IPS-18a (cell line): ENCODE measurements around the gene LRRC8E.
"Not testable (repeated sequence)": the region's sequence is repeated elsewhere in the genome, so short reads cannot be mapped to it uniquely, and the experiment has no call there.

Source experiments
- H3K27ac ChIP-seq: one replicate; pipeline ENCODE4 v1.5.1; 2013; ENCODE audit warnings: low read length
- H3K27me3 ChIP-seq: one replicate; pipeline ENCODE4 v1.6.1; 2013; ENCODE audit warnings: mild to moderate bottlenecking, low read length; ENCODE audit not compliant: control insufficient read depth, insufficient read depth
- H3K36me3 ChIP-seq: one replicate; pipeline ENCODE4 v1.6.1; 2013; ENCODE audit warnings: low read depth, low read length; ENCODE audit not compliant: control insufficient read depth
- H3K4me1 ChIP-seq: one replicate; pipeline ENCODE4 v1.6.1; 2013; ENCODE audit warnings: low read depth, low read length; ENCODE audit not compliant: control insufficient read depth
- H3K4me3 ChIP-seq: one replicate; pipeline ENCODE4 v1.5.1; 2013; ENCODE audit warnings: low read length
- H3K9ac ChIP-seq: one replicate; pipeline ENCODE4 v1.6.1; 2013; ENCODE audit warnings: mild to moderate bottlenecking, low read length, moderate library complexity
- H3K9me3 ChIP-seq: one replicate; pipeline ENCODE4 v1.6.1; 2013; ENCODE audit warnings: low read depth, low read length; ENCODE audit not compliant: control insufficient read depth

Gene LRRC8E

DNA sequence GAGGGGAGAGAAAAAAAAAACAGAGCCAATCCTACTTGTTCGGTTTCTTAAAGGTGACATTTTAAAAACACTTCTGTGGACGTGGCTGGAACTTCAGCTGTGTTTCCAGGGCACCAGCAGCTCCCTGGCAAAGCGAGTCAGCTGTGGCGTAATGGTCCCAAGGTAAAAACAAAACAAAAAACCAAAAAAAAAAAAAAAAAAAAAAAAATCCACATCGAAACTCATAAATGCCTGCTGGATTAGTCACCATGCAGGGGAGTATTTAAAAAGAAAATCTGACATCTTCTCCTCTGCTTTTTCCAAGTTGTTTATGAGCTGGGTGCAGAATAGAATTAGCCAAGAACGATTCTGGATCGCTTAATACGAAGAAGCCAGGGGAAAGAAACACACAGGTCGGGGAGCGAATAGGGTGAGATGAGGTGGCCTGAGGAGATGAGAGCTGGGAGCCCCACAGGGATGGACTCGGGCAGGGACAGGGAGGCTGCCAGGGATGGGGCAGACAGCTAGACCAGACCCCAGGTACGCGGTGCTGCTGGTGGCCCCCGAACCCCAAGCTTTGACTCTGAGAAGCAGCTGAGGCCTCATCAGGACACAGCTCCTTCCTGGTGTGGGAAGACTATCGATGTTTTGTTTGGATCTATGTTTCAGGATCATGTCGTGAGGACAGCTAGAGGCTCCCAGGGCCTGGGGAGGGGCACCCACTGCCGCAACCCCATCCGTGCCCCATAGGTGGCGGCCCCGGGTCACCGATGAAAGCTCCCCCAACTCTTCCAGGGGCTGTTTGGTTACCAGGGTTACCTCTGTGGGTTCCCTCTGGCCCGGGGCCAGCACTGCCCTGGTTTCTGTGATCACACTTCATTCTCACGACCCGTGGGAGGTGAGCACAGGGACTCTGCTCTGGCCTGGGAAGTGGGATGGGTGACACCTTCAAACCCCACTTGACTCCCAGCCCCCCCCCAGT lies 40.7 kb downstream of the LRRC8E start:
- H3K36me3 ChIP-seq: peaks cover 36% of the 10 kb centered on the region

DNA sequence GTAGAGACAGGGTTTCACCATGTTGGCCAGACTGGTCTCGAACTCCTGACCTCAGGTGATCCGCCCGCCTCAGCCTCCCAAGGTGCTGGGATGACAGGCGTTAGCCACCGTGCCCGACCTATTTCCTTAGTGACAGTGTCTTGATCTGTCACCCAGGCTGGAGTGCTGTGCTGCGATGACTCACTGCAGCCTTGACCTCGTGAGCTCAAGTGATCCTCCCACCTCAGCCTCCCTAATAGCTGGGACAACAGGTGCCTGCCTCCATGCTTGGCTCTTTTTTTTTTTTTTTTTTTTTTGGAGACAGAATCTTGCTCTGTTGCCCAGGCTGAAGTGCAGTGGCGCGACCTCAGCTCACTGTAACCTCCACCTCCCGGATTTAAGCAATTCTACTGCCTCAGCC lies 41.7 kb downstream of the LRRC8E start:
- H3K4me3 ChIP-seq, H3K9me3 ChIP-seq, H3K4me1 ChIP-seq, H3K9ac ChIP-seq, H3K27ac ChIP-seq, H3K27me3 ChIP-seq: not testable (repeated sequence)
- peaks cover 41% of the 10 kb centered on the region for H3K36me3 ChIP-seq

More for the DNA sequence above, 40.7 kb downstream of the LRRC8E start:
- peaks cover 4% of the 10 kb centered on the region for H3K4me1 ChIP-seq
- H3K27ac ChIP-seq: no peak overlapping the region
- H3K4me3 ChIP-seq: no peak overlapping the region
- no peaks in the 10 kb centered on the region for H3K9me3 ChIP-seq
- no peaks in the 10 kb centered on the region for H3K27me3 ChIP-seq
- H3K9ac ChIP-seq: no peak overlapping the region

DNA sequence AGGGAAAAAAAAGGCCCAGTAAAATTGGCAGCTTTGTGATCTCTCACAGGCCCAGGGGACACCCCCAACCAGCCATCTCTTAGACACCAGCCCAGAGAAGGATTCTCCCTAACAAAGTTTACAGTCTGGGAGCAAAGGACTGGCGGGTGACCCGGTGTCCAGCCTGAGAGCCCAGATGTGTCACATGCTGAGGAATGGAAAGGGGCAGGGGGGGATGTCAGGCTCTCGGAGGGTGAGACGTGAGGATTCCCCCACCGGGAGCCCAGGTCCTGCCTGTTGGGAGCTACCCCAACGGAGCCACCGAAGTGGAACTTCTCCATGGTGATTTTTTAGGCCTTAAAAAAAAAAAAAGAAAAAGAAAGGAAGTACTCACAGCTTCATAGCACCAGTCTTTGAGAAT lies 42.5 kb downstream of the LRRC8E start:
- no peak overlapping the region for H3K27ac ChIP-seq
- peaks cover 49% of the 10 kb centered on the region for H3K36me3 ChIP-seq
- no peak overlapping the region for H3K4me3 ChIP-seq

DNA sequence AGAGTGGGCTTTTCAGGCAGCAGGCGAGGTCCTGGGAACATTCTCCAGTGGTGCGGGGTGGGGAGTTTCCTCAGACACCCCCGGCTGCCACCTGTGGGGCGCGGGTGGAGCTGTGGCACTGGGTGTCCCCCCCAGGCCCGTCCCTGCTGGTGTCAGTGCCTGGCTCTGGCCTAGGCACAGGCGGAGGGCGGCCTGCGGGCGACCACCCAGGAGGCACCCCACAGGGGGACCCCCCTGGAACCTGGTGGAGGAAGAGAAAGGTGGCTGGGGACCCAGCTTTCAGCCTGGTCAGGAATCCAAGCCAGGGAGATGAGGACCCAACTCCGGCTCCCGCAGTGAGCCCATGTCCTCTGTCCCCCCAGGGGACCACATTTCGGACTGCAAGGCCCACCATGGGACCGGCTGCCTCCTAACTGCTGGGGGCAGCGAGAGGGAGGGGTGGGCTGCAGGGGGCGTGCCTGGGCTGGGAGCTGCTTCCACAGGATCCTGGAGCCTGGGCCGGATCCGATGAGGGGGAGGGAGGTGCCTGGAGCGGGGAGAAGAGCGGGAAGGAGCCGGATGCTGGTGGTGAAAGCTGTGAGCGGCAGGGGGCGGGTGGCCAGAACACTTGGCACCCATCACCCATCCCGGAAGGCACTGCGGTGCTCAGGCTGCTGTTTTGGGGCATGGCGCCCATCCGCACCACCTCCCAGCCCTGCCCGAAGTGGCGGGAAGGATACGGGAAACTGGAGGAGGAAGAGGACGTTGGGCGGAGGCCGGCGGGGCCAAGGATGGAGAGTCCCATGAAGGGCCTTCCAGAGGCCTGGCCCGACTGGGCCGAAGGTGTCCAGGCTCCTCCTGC lies 43.1 kb downstream of the LRRC8E start:
- no peak overlapping the region for H3K9ac ChIP-seq
- no peaks in the 10 kb centered on the region for H3K27me3 ChIP-seq
- H3K27ac ChIP-seq: no peak overlapping the region
- H3K4me1 ChIP-seq: peaks cover under 1% of the 10 kb centered on the region
- no peak overlapping the region for H3K4me3 ChIP-seq
- H3K36me3 ChIP-seq: peaks cover 49% of the 10 kb centered on the region
- no peaks in the 10 kb centered on the region for H3K9me3 ChIP-seq

More for the DNA sequence above, 42.5 kb downstream of the LRRC8E start:
- Histone ChIP-seq H3K9me3 (no peaks in the 10 kb centered on the region), H3K27me3 (no peaks in the 10 kb centered on the region), H3K9ac (no peak overlapping the region), H3K4me1 (peaks cover 4% of the 10 kb centered on the region)

DNA sequence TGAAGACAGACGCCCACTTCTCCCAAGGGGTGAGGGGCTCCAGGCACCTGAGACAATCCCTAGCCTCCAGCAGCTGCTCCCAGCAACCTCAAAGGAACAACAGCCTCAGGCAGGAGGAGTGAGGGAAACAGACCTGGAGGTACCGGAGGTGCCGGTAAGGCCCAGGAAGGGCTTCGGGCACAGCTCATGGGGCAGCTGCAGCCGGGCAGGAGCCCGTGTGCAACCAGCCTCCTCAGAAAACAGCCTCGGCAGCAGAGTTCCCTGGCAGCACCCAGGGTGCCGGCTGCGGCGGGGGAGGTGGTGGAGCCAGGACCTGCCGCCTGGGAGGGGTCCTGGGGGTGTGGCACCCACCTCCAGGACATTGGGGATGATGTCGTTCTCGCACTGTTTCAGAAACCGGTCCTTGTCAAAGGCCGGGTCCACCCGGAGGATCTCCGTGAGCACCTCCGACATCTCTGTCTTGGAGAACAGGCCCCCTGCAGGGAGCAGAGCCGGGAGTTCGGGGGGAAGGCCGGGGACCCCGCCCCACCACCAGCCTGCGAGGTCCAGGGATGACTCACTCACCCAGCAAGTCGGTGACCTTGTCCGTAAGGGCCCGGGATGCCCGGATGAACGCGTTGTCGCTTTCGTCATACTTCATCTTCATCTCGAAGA lies 44.1 kb downstream of the LRRC8E start:
- Histone ChIP-seq H3K9ac (no peak overlapping the region), H3K4me1 (no peaks in the 10 kb centered on the region), H3K27ac (no peak overlapping the region), H3K9me3 (no peaks in the 10 kb centered on the region), H3K36me3 (peaks cover 54% of the 10 kb centered on the region), H3K4me3 (no peak overlapping the region), H3K27me3 (no peaks in the 10 kb centered on the region)

DNA sequence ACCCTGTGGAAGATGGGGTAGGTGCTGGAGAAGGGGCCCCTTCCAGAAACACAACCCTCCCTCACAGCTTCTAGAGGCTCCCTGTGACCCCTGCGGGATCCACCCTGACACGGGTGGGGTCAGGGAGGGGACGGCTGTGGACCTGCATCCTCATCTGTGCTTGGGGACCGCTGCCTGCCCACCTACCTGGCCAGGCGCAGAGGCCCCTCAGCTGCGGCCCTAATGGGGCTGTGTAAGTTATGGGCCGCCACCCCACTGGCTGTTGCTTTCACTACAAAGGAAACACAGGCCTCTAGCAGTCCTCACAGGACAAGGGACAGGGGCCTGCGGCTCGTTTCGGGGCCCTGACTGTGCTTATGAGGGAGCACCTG lies 44.6 kb downstream of the LRRC8E start:
- Histone ChIP-seq H3K4me1 (no peaks in the 10 kb centered on the region), H3K27ac (no peak overlapping the region), H3K36me3 (peaks cover 58% of the 10 kb centered on the region), H3K27me3 (no peaks in the 10 kb centered on the region), H3K4me3 (no peak overlapping the region), H3K9ac (no peak overlapping the region), H3K9me3 (no peaks in the 10 kb centered on the region)

DNA sequence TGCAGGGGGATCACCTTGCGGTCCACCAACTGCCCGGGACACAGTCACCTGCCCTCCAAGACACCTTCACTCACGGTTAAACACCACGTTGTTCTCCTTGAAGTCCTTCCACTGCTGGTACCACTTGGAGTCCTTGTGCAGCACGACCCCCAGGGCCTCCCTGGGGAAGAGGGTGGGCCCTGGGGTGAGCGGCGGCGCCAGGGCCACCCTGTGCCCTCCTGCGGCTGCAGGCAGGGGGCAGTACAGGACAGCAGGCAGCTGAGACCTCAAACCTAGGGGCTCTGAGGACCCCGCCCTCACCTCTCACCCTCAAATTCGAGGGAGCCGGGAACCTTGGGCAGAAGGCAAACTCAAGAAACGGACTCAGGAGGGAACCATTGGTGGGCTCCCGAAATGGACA lies 45.1 kb downstream of the LRRC8E start:
- no peak overlapping the region for H3K27ac ChIP-seq
- no peaks in the 10 kb centered on the region for H3K9me3 ChIP-seq
- peaks cover 62% of the 10 kb centered on the region for H3K36me3 ChIP-seq
- H3K9ac ChIP-seq: no peak overlapping the region
- H3K4me3 ChIP-seq: no peak overlapping the region
- no peaks in the 10 kb centered on the region for H3K4me1 ChIP-seq
- no peaks in the 10 kb centered on the region for H3K27me3 ChIP-seq

DNA sequence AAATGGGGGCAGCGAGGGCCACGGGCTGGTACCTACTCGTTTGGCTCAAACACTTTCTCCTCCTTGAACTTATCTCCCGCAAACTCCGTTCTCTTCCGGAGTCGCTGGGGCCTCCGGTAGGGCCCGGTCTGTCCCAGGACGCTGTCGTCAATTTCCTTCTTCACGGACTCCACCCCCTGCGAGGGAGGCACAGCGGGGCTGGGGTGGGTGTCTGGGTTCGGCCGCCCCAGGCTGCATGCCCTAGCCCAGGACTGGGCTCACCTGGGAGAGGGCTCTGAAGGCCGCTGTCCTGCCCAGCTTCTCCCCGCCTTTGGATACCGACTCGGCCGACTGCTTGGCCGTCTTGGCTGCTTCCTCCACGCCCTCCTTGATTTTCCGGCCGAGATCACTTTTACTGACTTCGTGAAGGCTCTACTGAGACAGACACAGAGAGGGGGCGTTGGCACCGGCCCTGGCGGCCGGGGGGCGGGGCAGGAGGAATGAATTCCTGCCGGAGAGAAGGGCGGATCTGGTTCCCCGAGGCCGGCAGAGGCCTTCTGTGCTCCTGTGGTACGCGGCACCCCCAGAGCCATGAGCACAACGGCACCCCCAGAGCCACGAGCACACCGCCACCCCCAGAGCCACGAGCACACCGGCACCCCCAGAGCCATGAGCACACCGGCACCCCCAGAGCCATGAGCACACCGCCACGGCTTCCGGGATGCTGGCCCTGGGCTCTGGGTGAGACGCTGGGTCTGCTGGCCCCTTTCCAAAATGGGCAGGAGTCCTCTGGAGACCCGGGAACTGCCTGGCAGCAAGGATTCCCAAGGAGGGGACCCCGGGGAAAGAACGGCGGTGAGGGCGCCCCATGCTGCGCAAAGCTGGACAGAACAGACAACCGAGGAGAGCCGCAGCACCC lies 45.8 kb downstream of the LRRC8E start:
- Histone ChIP-seq H3K27ac (no peak overlapping the region), H3K4me1 (no peaks in the 10 kb centered on the region), H3K4me3 (no peak overlapping the region), H3K36me3 (peaks cover 66% of the 10 kb centered on the region), H3K9ac (no peak overlapping the region), H3K9me3 (no peaks in the 10 kb centered on the region), H3K27me3 (no peaks in the 10 kb centered on the region)

DNA sequence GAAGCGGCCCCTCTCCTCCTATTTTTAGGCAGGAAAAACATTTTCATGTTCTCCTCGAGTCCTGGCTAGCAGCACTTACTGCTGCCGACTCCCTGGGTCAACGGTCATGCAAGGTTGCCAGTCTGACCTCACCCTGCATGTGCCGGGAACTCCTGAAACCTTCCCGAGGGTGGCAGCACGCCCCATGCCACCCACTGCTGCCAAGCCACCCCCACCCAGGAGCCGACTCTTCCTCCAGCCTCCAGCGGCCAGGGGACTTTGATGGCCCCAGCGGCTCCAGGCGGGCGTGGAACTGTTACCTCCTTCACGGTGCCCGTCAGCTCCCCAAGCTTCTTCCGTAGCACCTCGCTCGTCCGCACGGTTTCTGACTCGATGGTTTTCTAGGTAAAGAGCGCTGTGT lies 46.5 kb downstream of the LRRC8E start:
- no peak overlapping the region for H3K27ac ChIP-seq
- H3K9ac ChIP-seq: no peak overlapping the region
- H3K36me3 ChIP-seq: peaks cover 69% of the 10 kb centered on the region
- no peaks in the 10 kb centered on the region for H3K9me3 ChIP-seq
- H3K4me1 ChIP-seq: no peaks in the 10 kb centered on the region
- H3K4me3 ChIP-seq: no peak overlapping the region
- H3K27me3 ChIP-seq: no peaks in the 10 kb centered on the region

DNA sequence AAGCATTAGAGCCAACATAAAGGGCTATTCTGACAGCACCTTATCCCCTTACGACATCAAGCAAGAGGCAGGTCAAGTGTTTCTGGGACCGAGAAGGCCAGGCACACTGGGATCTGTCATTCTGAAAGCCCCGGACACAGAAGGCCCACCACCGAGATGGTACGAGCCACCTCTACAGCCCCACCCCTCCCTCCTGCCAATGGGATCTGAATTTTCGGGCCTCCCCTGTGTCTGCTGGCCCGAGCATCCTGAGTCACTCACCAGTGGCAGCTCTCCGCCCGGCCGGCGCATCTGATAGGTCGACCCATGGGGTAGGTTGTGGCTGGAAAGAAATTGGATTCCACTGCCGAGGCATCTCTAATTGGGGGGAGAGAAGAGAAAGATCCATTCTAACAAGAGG lies 52.5 kb downstream of the LRRC8E start:
- Histone ChIP-seq H3K27me3 (no peaks in the 10 kb centered on the region), H3K36me3 (peaks cover 32% of the 10 kb centered on the region), H3K27ac (no peak overlapping the region), H3K4me1 (no peaks in the 10 kb centered on the region), H3K4me3 (no peak overlapping the region), H3K9me3 (no peaks in the 10 kb centered on the region), H3K9ac (no peak overlapping the region)
